B cell (primary cell): ENCODE measurements around the gene CAMK4. TPM values are rescaled to one million over a fixed set of nuclear protein-coding genes. Genes with fewer than 3 reads are reported as not detected.

Experiments
- ATAC-seq: fragments of 200-7000 bp; cut with Tn5 transposase; one replicate; pipeline ENCODE4 v1.10.0; 2021; ENCODE audit warnings: low read depth, mild to moderate bottlenecking, moderate number of reproducible peaks, moderate library complexity
- CTCF ChIA-PET: fragments of 350-600 bp; sonication (Branson Sonifier 250); formaldehyde crosslinking; loops from one replicate; lab custom pipeline; 2021; ENCODE audit warnings: antibody characterized with exemption, inconsistent platforms; lab: Charles Lee
- POLR2A ChIA-PET: fragments of 350-600 bp; sonication (Branson Sonifier 250); formaldehyde crosslinking; loops from one replicate; lab custom pipeline; 2021; ENCODE audit warnings: antibody characterized with exemption; lab: Charles Lee
- DNase-seq: peaks from one replicate; pipeline ENCODE4 v3.0.0; 2013
- H2AFZ ChIP-seq: 2 replicates; pipeline ENCODE4 v1.6.1; 2012; ENCODE audit warnings: mild to moderate bottlenecking, low read depth, low read length; ENCODE audit not compliant: insufficient read depth, poor library complexity, severe bottlenecking
- H3K27ac ChIP-seq, 2 donors: 1 replicate in 1 of 2; 2 replicates in 1 of 2; pipeline ENCODE4 v1.5.1; 2012 to 2013; ENCODE audit warnings: low read length in 2 of 2, mild to moderate bottlenecking in 2 of 2, moderate library complexity in 1 of 2
- H3K27me3 ChIP-seq, 4 experiments: fragments of 200-600 bp in 1 of 4; sonication (generic) in 1 of 4; replicated peaks in 1 of 4; 1 replicate in 2 of 4; 2 replicates in 2 of 4; pipeline versions ENCODE4 v1.6.1 to v1.7.0; 2013 to 2016; ENCODE audit warnings: low read length in 3 of 4, mild to moderate bottlenecking in 2 of 4, mixed read lengths in 1 of 4, moderate library complexity in 1 of 4; ENCODE audit not compliant: insufficient read depth in 4 of 4, control insufficient read depth in 3 of 4; ENCODE audit errors: control extremely low read depth in 1 of 4
- H3K36me3 ChIP-seq, 2 experiments: replicated peaks in 1 of 2; 1 replicate in 1 of 2; 2 replicates in 1 of 2; pipeline versions ENCODE4 v1.6.1 to v1.7.1; 2013; ENCODE audit warnings: low read length in 1 of 2; ENCODE audit not compliant: insufficient read depth in 2 of 2, control insufficient read depth in 1 of 2; ENCODE audit errors: control extremely low read depth in 1 of 2, extremely low read depth in 1 of 2
- H3K4me1 ChIP-seq, 2 donors: fragments of 200-600 bp in 1 of 2; sonication (generic) in 1 of 2; 1 replicate in 1 of 2; 2 replicates in 1 of 2; pipeline versions ENCODE4 v1.5.1 to v1.6.1; 2013 to 2017; ENCODE audit warnings: low read length in 2 of 2; ENCODE audit not compliant: control insufficient read depth in 2 of 2, insufficient read depth in 2 of 2
- H3K4me2 ChIP-seq: replicated peaks from 2 replicates; pipeline ENCODE3; 2012; ENCODE audit warnings: mild to moderate bottlenecking, low read depth, low read length; ENCODE audit not compliant: poor library complexity, severe bottlenecking
- H3K4me3 ChIP-seq, 5 experiments: fragments of 200-600 bp in 1 of 5; sonication (generic) in 1 of 5; 1 replicate in 3 of 5; 2 replicates in 2 of 5; pipeline versions ENCODE4 v1.5.1 to v1.7.0; 2011 to 2016; ENCODE audit warnings: low read length in 4 of 5, mild to moderate bottlenecking in 4 of 5, low read depth in 2 of 5, control low read depth in 1 of 5, moderate library complexity in 1 of 5; ENCODE audit not compliant: insufficient read depth in 1 of 5; ENCODE audit errors: control extremely low read depth in 1 of 5, extremely low read depth in 1 of 5
- H3K79me2 ChIP-seq: fragments of 200-600 bp; sonication (generic); one replicate; pipeline ENCODE4 v1.6.0; 2016; ENCODE audit warnings: low read length; ENCODE audit not compliant: control insufficient read depth, insufficient read depth
- H3K9ac ChIP-seq: fragments of 200-600 bp; sonication (generic); 2 replicates; pipeline ENCODE4 v1.6.1; 2017; ENCODE audit warnings: mild to moderate bottlenecking, low read length, moderate library complexity
- H3K9me3 ChIP-seq, 3 donors: one replicate each; pipeline versions ENCODE4 v1.6.1 to v1.7.1; 2013; ENCODE audit warnings: low read length in 2 of 3; ENCODE audit not compliant: control insufficient read depth in 2 of 3, insufficient read depth in 1 of 3; ENCODE audit errors: control extremely low read depth in 1 of 3
- H4K20me1 ChIP-seq: 2 replicates; pipeline ENCODE4 v1.6.0; 2012; ENCODE audit warnings: mild to moderate bottlenecking, low read length; ENCODE audit not compliant: insufficient read depth, control insufficient read depth, poor library complexity, severe bottlenecking
- H3K27ac Mint-ChIP-seq: one replicate; pipeline ENCODE4 v1.8.0; 2021; ENCODE audit warnings: mixed read lengths
- H3K27me3 Mint-ChIP-seq: one replicate; pipeline ENCODE4 v1.8.0; 2021; ENCODE audit warnings: mixed read lengths
- H3K4me1 Mint-ChIP-seq: one replicate; pipeline ENCODE4 v1.8.0; 2021; ENCODE audit warnings: mixed read lengths
- H3K4me3 Mint-ChIP-seq: one replicate; pipeline ENCODE4 v1.8.0; 2021; ENCODE audit warnings: mixed read lengths
- H3K9me3 Mint-ChIP-seq: one replicate; pipeline ENCODE4 v1.8.0; 2022; ENCODE audit warnings: mixed read lengths; ENCODE audit not compliant: insufficient read depth
- EZH2 ChIP-seq: IDR thresholded peaks from 2 replicates; pipeline ENCODE4 v1.6.1; 2012; ENCODE audit warnings: borderline replicate concordance, low read depth, mild to moderate bottlenecking, moderate library complexity, low read length; ENCODE audit not compliant: insufficient read depth, poor library complexity, severe bottlenecking
- WGBS: methylation state at CpG from one replicate; pipeline ENCODE4 v1.1.5; 2013; ENCODE audit warnings: missing lambda C conversion rate; ENCODE audit not compliant: insufficient coverage; 5-methylcytosine and 5-hydroxymethylcytosine counted together
- intact Hi-C: fragments of 100-400 bp; cut with micrococcal nuclease; formaldehyde crosslinking; loops from one replicate; pipeline ENCODE4 v1.10.0; 2022
- polyA plus RNA-seq: library from polyadenylated mRNA; depleted of rRNA; stranded (reverse); fragments of >200 nt; gene quantifications from 2 replicates; pipeline ENCODE4 v1.2.3, GENCODE V29; 2012
- total RNA-seq, 2 donors: library from RNA; stranded (reverse); fragments of 120-200 nt in 1 of 2; gene quantifications; 1 replicate in 1 of 2; 2 replicates in 1 of 2; pipeline versions ENCODE4 v1.2.3 to v1.2.4, GENCODE V29; 2013 to 2022
- TF ChIP-seq, protein P1 (sequence below): fragments of 200-600 bp; IDR thresholded peaks from one replicate; pipeline ENCODE4 v1.8.0; 2022; ENCODE audit warnings: antibody characterized with exemption, mild to moderate bottlenecking

The CAMK4 gene
- total and polyA plus RNA-seq, 2 donors (not counting 1 experiment from before 2014, with no cell fraction given), result 0.78 to 4.8 TPM

DNA sequence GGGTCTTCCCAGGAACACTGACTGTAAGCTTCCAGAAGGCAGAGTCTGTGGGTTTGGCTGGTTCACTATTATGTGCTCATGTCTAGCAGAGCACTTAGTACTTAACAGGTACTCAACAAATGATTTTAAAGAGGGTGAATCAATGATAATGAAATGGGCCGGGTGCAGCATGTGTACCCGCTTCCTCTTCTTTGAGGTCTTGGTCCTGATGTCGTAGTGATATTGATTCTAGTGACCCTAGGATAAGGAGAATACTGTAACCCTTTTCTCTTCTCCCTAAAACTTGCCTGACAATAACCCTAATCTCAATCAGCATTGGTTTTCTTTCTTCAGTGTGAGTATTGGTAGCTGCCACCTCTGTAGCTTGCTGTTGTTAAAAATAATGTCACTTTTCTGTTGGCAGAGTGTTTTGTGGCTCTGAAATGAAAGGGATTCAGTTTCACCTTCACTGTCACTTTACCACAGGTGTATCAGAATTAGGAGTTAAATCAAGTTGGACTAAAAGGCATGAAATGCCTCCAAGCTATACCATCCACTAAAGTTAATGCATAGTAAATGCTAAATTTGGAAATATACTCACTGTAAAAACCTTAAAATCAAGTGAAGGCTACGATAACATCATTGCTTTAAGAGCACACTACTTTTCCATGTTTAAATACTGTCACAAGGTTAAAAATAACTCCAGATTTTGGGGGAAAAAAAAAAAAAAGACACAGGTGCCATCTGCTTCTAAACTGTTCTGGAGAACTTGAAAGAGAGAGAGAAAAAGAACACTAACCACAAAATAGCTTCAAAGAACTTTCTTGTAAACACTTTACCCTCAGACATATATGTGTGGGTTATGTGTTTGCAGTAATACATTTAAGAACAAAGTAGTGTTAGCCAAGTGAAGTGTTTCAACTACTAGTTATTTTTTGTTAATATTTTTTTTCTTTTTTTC, 6.0 kb downstream of the CAMK4 start:
- TF ChIP-seq, protein P1, sequence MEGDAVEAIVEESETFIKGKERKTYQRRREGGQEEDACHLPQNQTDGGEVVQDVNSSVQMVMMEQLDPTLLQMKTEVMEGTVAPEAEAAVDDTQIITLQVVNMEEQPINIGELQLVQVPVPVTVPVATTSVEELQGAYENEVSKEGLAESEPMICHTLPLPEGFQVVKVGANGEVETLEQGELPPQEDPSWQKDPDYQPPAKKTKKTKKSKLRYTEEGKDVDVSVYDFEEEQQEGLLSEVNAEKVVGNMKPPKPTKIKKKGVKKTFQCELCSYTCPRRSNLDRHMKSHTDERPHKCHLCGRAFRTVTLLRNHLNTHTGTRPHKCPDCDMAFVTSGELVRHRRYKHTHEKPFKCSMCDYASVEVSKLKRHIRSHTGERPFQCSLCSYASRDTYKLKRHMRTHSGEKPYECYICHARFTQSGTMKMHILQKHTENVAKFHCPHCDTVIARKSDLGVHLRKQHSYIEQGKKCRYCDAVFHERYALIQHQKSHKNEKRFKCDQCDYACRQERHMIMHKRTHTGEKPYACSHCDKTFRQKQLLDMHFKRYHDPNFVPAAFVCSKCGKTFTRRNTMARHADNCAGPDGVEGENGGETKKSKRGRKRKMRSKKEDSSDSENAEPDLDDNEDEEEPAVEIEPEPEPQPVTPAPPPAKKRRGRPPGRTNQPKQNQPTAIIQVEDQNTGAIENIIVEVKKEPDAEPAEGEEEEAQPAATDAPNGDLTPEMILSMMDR, result no peak
- no peak for TF ChIP-seq EZH2

DNA sequence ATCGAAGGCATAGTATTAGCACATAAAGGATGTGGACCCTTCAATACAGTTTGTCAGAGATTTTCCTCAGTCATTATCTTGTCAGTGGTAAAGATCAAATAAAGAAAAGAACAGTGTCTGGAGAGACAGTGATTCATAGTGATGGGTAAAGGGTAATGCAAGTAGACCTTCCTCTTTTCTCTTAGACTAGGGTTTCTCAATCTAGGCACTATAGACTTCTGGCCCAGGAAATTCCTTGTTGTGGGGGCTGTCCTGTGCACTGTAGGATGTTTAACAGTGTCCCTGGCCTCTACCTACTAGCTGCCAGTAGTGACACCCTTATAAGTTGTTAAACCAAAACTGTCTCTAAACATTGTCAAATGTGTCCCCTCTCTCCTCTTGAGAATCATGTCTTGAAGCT, 6.9 kb downstream of the CAMK4 start:
- POLR2A ChIA-PET, result no interaction called here
- no CpG with 5 or more reads among the region's 1 CpG for WGBS
- Histone ChIP-seq H3K4me3 (no peak overlapping the region), H3K79me2 (no peaks in the 10 kb centered on the region), H3K27me3 (peaks cover 0 to 5% (median 0%) of the 10 kb centered on the region in 4 experiments), H4K20me1 (no peaks in the 10 kb centered on the region), H3K4me2 (no peak overlapping the region), H2AFZ (no peak overlapping the region), H3K4me1 (peaks cover 6 to 15% of the 10 kb centered on the region in 2 donors), H3K9ac (no peak overlapping the region), H3K27ac (no peak overlapping the region), H3K36me3 (no peaks in the 10 kb centered on the region), H3K9me3 (no peaks in the 10 kb centered on the region)
- intact Hi-C loops, result no loop called here
- ATAC-seq (no peak), DNase-seq (no peak)
- Mint-ChIP-seq H3K9me3 (no peaks in the 10 kb centered on the region), H3K27me3 (peaks cover 12% of the 10 kb centered on the region), H3K4me3 (no peak overlapping the region), H3K4me1 (peaks cover 24% of the 10 kb centered on the region), H3K27ac (no peak overlapping the region)
- CTCF ChIA-PET, result no interaction called here
- TF ChIP-seq, protein P1, result no peak
- TF ChIP-seq EZH2, result no peak

More for the DNA sequence above, 6.0 kb downstream of the CAMK4 start:
- peaks cover 17% of the 10 kb centered on the region for H3K27me3 Mint-ChIP-seq
- DNase-seq (no peak), ATAC-seq (no peak)
- no peaks in the 10 kb centered on the region for H3K9me3 Mint-ChIP-seq
- peak overlapping the region; percentile 8 for H3K27ac Mint-ChIP-seq
- Histone ChIP-seq H3K27me3 (peaks cover 0 to 5% (median 1%) of the 10 kb centered on the region in 4 experiments), H3K9me3 (no peaks in the 10 kb centered on the region), H3K36me3 (no peaks in the 10 kb centered on the region), H3K4me3 (no peak overlapping the region), H2AFZ (peak overlapping the region; percentile 41), H3K4me2 (peak overlapping the region; percentile 2), H4K20me1 (no peaks in the 10 kb centered on the region), H3K9ac (no peak overlapping the region), H3K79me2 (no peaks in the 10 kb centered on the region), H3K27ac (no peak overlapping the region), H3K4me1 (peaks cover 6 to 15% of the 10 kb centered on the region in 2 donors)
- intact Hi-C loops, result loop anchor here (10.0 kb wide), 1 partner anchor 1535 kb away; no protein-coding TSS in a partner anchor
- peaks cover 27% of the 10 kb centered on the region for H3K4me1 Mint-ChIP-seq
- WGBS, result no CpG with 5 or more reads among the region's 4 CpGs
- ChIA-PET CTCF (interaction anchor here (0.6 kb wide), 1 partner anchor 630 kb away, joined by 3 read pairs; no protein-coding TSS in a partner anchor), POLR2A (interaction anchor here (0.7 kb wide), 1 partner anchor 25 kb away, joined by 4 read pairs; no protein-coding TSS in a partner anchor)
- H3K4me3 Mint-ChIP-seq, result peak overlapping the region; percentile 26
